GM12873 (cell line): ENCODE measurements around the gene GAP43.

Experiments used
- CTCF ChIP-seq: IDR thresholded peaks from 2 replicates; pipeline ENCODE4 v1.5.1; 2012; ENCODE audit warnings: low read depth, mild to moderate bottlenecking, moderate library complexity, low read length, control low read depth; ENCODE audit not compliant: insufficient read depth; ENCODE audit errors: missing control alignments

Gene GAP43

GRCh38 chr3:115588201-115589115 is 34.9 kb upstream of the GAP43 start:
- no peak for TF ChIP-seq CTCF

GRCh38 chr3:115590873-115591272 is 32.4 kb upstream of the GAP43 start:
- no peak for TF ChIP-seq CTCF

GRCh38 chr3:115595611-115596275 is 27.6 kb upstream of the GAP43 start:
- no peak for TF ChIP-seq CTCF

- no peak for TF ChIP-seq CTCF
Observed at GRCh38 chr3:115598216-115598615, 25.1 kb upstream of the GAP43 start.

GRCh38 chr3:115602194-115602593 is 21.1 kb upstream of the GAP43 start:
- no peak for TF ChIP-seq CTCF

- no peak for TF ChIP-seq CTCF
Observed at GRCh38 chr3:115611630-115612029, 11.7 kb upstream of the GAP43 start.
